RPMI7951 (cell line): Measurements from ENCODE around the gene DHX35. TPM values are rescaled to one million over a fixed set of nuclear protein-coding genes. Genes with fewer than 3 reads are reported as not detected.
"Not testable (repeated sequence)": the region's sequence is repeated elsewhere in the genome, so short reads cannot be mapped to it uniquely, and the experiment has no call there.

Experiments used
- DNase-seq: peaks from one replicate; pipeline ENCODE4 v3.0.0-alpha.2; 2012; ENCODE audit warnings: low read depth
- total RNA-seq: library from RNA; depleted of rRNA; stranded (reverse); fragments of >200 nt; shearing (Covaris generic); gene quantifications from 2 replicates; pipeline ENCODE4 v1.2.3, GENCODE V29; 2014

Gene DHX35
- total RNA-seq, 1 experiment from 2014 or later = 14.5 TPM

- DNase-seq = no peak
These were observed 20.3 kb upstream of the DHX35 start for GRCh38 chr20:38941726-38942389.

- no peak for DNase-seq
These were observed 17.1 kb upstream of the DHX35 start for GRCh38 chr20:38945012-38945411.

GRCh38 chr20:38946836-38947235, 15.3 kb upstream of the DHX35 start:
- DNase-seq = no peak

- no peak for DNase-seq
These were observed 14.2 kb upstream of the DHX35 start for GRCh38 chr20:38947931-38948362.

- no peak for DNase-seq
These were observed 11.9 kb upstream of the DHX35 start for GRCh38 chr20:38950254-38950653.

- no peak for DNase-seq
These were observed 10.5 kb upstream of the DHX35 start for GRCh38 chr20:38951611-38952010.

GRCh38 chr20:38952153-38952552, 10.0 kb upstream of the DHX35 start:
- DNase-seq = no peak

GRCh38 chr20:38953630-38954340, 8.4 kb upstream of the DHX35 start:
- DNase-seq = no peak

GRCh38 chr20:38957235-38957876, 4.8 kb upstream of the DHX35 start:
- no peak for DNase-seq

GRCh38 chr20:38957915-38958485, 4.1 kb upstream of the DHX35 start:
- DNase-seq = no peak

- not testable (repeated sequence) for DNase-seq
These were observed 1.9 kb upstream of the DHX35 start for GRCh38 chr20:38960187-38960687.

- DNase-seq = peak; percentile 17
These were observed 557 bp upstream of the DHX35 start for GRCh38 chr20:38961530-38962043.

- DNase-seq = no peak
These were observed 821 bp downstream of the DHX35 start for GRCh38 chr20:38962928-38963401.

GRCh38 chr20:38963745-38964144, 1.6 kb downstream of the DHX35 start:
- DNase-seq = no peak

- no peak for DNase-seq
These were observed 3.1 kb downstream of the DHX35 start for GRCh38 chr20:38965264-38965663.

- DNase-seq = no peak
These were observed 5.9 kb downstream of the DHX35 start for GRCh38 chr20:38968090-38968489.

GRCh38 chr20:38969708-38970107, 7.6 kb downstream of the DHX35 start:
- DNase-seq = no peak

- peak; percentile 47 for DNase-seq
These were observed 8.2 kb downstream of the DHX35 start for GRCh38 chr20:38970302-38970701.

GRCh38 chr20:38973107-38973506, 11.0 kb downstream of the DHX35 start:
- DNase-seq = no peak

- DNase-seq = no peak
These were observed 11.5 kb downstream of the DHX35 start for GRCh38 chr20:38973645-38974044.

GRCh38 chr20:38975539-38976120, 13.5 kb downstream of the DHX35 start:
- DNase-seq = no peak

- no peak for DNase-seq
These were observed 17.3 kb downstream of the DHX35 start for GRCh38 chr20:38979434-38979833.
